ENCODE data around the gene GNAQ.

GNAQ gene

GRCh38 chr9:77912895-77913693 is 118.5 kb downstream of the GNAQ start:
- TF ChIP-seq SIN3A (IDR thresholded peaks at IDR 0.05; ENCODE audit: borderline replicate concordance, insufficient read depth, low read length) (no peak), FOXP2 (optimal IDR thresholded peaks at IDR 0.05; ENCODE audit: borderline replicate concordance, extremely low read depth, extremely low read length, insufficient read depth) (no peak), TAF1 (IDR thresholded peaks at IDR 0.05; ENCODE audit: borderline replicate concordance, insufficient read depth, low read length) (no peak), POLR2AphosphoS5 (IDR thresholded peaks at IDR 0.05; ENCODE audit: low read depth, low read length) (no peak), REST (IDR thresholded peaks at IDR 0.05; ENCODE audit: insufficient read depth in 1 of 2, low read depth in 2 of 2, low read length in 2 of 2) (no peak)

- TF ChIP-seq FOXP2 (optimal IDR thresholded peaks at IDR 0.05; ENCODE audit: borderline replicate concordance, extremely low read depth, extremely low read length, insufficient read depth) (no peak), SIN3A (IDR thresholded peaks at IDR 0.05; ENCODE audit: borderline replicate concordance, insufficient read depth, low read length) (no peak), POLR2AphosphoS5 (IDR thresholded peaks at IDR 0.05; ENCODE audit: low read depth, low read length) (no peak), REST (IDR thresholded peaks at IDR 0.05; ENCODE audit: insufficient read depth in 1 of 2, low read depth in 2 of 2, low read length in 2 of 2) (no peak), TAF1 (IDR thresholded peaks at IDR 0.05; ENCODE audit: borderline replicate concordance, insufficient read depth, low read length) (no peak)
These were observed 119.7 kb downstream of the GNAQ start for GRCh38 chr9:77911928-77912327.

- no peak for TF ChIP-seq REST (IDR thresholded peaks at IDR 0.05; ENCODE audit: insufficient read depth in 1 of 2, low read depth in 2 of 2, low read length in 2 of 2)
These were observed 121.4 kb downstream of the GNAQ start for GRCh38 chr9:77910194-77910621.

- TF ChIP-seq POLR2AphosphoS5 (IDR thresholded peaks at IDR 0.05; ENCODE audit: low read depth, low read length) (no peak), FOXP2 (optimal IDR thresholded peaks at IDR 0.05; ENCODE audit: borderline replicate concordance, extremely low read depth, extremely low read length, insufficient read depth) (no peak), SIN3A (IDR thresholded peaks at IDR 0.05; ENCODE audit: borderline replicate concordance, insufficient read depth, low read length) (no peak), TAF1 (IDR thresholded peaks at IDR 0.05; ENCODE audit: borderline replicate concordance, insufficient read depth, low read length) (no peak), REST (IDR thresholded peaks at IDR 0.05; ENCODE audit: insufficient read depth in 1 of 2, low read depth in 2 of 2, low read length in 2 of 2) (no peak)
These were observed 122.3 kb downstream of the GNAQ start for GRCh38 chr9:77909306-77909705.

GRCh38 chr9:77908293-77908692 is 123.3 kb downstream of the GNAQ start:
- TF ChIP-seq POLR2AphosphoS5 (IDR thresholded peaks at IDR 0.05; ENCODE audit: low read depth, low read length), result no peak
- no peak for TF ChIP-seq SIN3A (IDR thresholded peaks at IDR 0.05; ENCODE audit: borderline replicate concordance, insufficient read depth, low read length)
- TF ChIP-seq FOXP2 (optimal IDR thresholded peaks at IDR 0.05; ENCODE audit: borderline replicate concordance, extremely low read depth, extremely low read length, insufficient read depth), result no peak
- TF ChIP-seq TAF1 (IDR thresholded peaks at IDR 0.05; ENCODE audit: borderline replicate concordance, insufficient read depth, low read length), result no peak
- no peak for TF ChIP-seq REST (IDR thresholded peaks at IDR 0.05; ENCODE audit: insufficient read depth in 1 of 2, low read depth in 2 of 2, low read length in 2 of 2)

Data from PFSK-1 (cell line).